Vagina (tissue), 2 donors: Measurements from ENCODE around the gene UBE2F. TPM values are rescaled to one million over a fixed set of nuclear protein-coding genes. Genes with fewer than 3 reads are reported as not detected.
"Not testable (repeated sequence)": the region's sequence is repeated elsewhere in the genome, so short reads cannot be mapped to it uniquely, and the experiment has no call there.

Source experiments
- DNase-seq, 2 donors: peaks; one replicate each; pipeline ENCODE4 v3.0.0-alpha.2; 2017; ENCODE audit errors: extremely low spot score in 2 of 2
- H3K27ac ChIP-seq: fragments of 200-600 bp; sonication (generic); one replicate; pipeline ENCODE4 v1.5.1; 2019
- H3K27me3 ChIP-seq: fragments of 200-600 bp; sonication (generic); one replicate; pipeline ENCODE4 v1.5.1; 2019
- H3K36me3 ChIP-seq, 2 donors: fragments of 200-600 bp; sonication (generic); one replicate each; pipeline ENCODE4 v1.5.1; 2017 to 2019
- H3K4me1 ChIP-seq: fragments of 200-600 bp; sonication (generic); one replicate; pipeline ENCODE4 v1.5.1; 2019
- H3K4me3 ChIP-seq, 2 donors: fragments of 200-600 bp; sonication (generic); 1 replicate in 1 of 2; 2 replicates in 1 of 2; pipeline ENCODE4 v1.5.1; 2016 to 2019
- H3K9me3 ChIP-seq: fragments of 200-600 bp; sonication (generic); one replicate; pipeline ENCODE4 v1.5.1; 2019
- POLR2A ChIP-seq, 2 donors: fragments of 450-650 bp; IDR thresholded peaks; one replicate each; pipeline ENCODE4 v1.6.1; 2017; ENCODE audit warnings: antibody characterized with exemption in 2 of 2, mild to moderate bottlenecking in 2 of 2, moderate library complexity in 2 of 2
- POLR2AphosphoS5 ChIP-seq, 2 donors: sonication (generic); formaldehyde crosslinking; IDR thresholded peaks; one replicate each; pipeline ENCODE4 v1.9.0; 2017; ENCODE audit warnings: antibody characterized with exemption in 2 of 2, mild to moderate bottlenecking in 2 of 2, low read depth in 1 of 2; ENCODE audit not compliant: insufficient read depth in 1 of 2
- intact Hi-C: fragments of 100-400 bp; cut with DNase I; formaldehyde crosslinking; loops from one replicate; pipeline ENCODE4 v1.15.1; 2023
- total RNA-seq: library from RNA; depleted of rRNA; stranded (reverse); fragments of >200 nt; gene quantifications from one replicate; pipeline ENCODE4 v1.2.3, GENCODE V29; 2016
- TF ChIP-seq, protein P1 (sequence below), 3 experiments: fragments of 450-650 bp in 2 of 3; fragments of 200-600 bp in 1 of 3; sonication (generic) in 1 of 3; IDR thresholded peaks; one replicate each; pipeline ENCODE4 v1.5.1; 2017 to 2019; ENCODE audit warnings: antibody characterized with exemption in 3 of 3, mild to moderate bottlenecking in 2 of 3, moderate library complexity in 2 of 3

Gene UBE2F
- total RNA-seq, 1 donor from 2014 or later = 57.0 TPM

DNA sequence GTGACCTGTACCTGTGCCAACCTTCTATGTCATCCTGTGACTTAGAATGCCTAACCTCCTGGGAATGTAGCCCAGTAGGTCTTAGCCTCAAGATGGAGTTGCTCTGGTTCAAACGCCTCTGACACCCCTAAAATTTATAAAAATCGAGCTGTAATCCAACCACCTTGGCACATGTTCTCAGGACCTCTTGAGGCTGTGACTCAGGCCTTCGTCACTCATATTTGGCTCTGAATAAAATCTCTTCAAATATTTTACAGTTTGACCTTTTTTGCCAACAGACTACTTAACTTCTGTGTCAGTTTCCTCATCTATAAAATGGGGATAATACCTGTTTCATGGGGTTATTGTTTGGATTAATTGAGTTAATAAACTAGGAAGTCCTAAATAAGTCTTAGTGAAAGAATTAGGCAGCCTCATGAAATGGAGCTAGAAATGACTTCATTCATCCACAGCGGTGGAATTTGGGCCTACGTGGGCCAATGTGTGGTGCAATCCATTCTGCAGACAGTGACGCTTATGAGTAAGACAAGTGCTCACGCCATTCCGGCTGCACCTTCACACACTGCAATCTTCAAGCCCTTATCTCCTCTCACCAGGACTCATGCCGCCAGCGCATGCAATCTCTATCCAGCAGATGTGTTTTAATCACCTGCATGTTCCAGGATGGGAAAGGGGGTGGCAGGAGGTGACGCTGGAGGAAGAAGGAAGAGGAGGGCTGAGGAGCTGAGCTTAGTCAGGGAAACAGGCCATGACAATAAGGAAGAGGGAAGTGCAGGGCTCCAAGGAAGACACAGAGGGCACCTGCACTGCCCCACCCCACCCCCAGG is 2.0 kb upstream of the UBE2F start:
- intact Hi-C loops = no loop called here
- Histone ChIP-seq H3K4me3 (no peak overlapping the region), H3K27ac (no peak overlapping the region), H3K27me3 (no peaks in the 10 kb centered on the region), H3K36me3 (no peaks in the 10 kb centered on the region), H3K4me1 (peaks cover 33% of the 10 kb centered on the region), H3K9me3 (peaks cover 4% of the 10 kb centered on the region)
- TF ChIP-seq POLR2AphosphoS5 (IDR thresholded peaks at IDR 0.05; ENCODE audit: insufficient read depth in 1 of 2, low read depth in 1 of 2) = no peak
- TF ChIP-seq, protein P1, sequence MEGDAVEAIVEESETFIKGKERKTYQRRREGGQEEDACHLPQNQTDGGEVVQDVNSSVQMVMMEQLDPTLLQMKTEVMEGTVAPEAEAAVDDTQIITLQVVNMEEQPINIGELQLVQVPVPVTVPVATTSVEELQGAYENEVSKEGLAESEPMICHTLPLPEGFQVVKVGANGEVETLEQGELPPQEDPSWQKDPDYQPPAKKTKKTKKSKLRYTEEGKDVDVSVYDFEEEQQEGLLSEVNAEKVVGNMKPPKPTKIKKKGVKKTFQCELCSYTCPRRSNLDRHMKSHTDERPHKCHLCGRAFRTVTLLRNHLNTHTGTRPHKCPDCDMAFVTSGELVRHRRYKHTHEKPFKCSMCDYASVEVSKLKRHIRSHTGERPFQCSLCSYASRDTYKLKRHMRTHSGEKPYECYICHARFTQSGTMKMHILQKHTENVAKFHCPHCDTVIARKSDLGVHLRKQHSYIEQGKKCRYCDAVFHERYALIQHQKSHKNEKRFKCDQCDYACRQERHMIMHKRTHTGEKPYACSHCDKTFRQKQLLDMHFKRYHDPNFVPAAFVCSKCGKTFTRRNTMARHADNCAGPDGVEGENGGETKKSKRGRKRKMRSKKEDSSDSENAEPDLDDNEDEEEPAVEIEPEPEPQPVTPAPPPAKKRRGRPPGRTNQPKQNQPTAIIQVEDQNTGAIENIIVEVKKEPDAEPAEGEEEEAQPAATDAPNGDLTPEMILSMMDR (IDR thresholded peaks at IDR 0.05) = no peak
- no peak for TF ChIP-seq POLR2A (IDR thresholded peaks at IDR 0.05)
- DNase-seq = no peak

DNA sequence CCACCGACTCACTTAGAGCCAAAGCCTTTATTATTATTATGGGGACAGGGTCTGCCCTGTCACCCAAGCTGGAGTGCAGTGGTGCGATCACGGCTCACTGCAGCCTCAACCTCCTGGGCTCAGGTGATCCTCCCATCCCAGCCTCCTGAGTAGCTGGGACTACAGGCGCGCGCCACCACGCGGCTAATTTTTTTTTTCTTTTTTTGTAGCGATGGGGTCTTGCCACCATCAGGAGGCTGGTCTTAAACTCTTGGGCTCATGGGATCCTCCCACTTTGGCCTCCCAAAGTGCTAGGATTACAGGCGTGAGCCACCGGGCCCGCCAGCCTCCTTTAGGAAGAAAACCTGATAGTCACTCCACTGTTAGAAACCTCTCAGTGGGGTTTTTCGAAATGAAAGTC is 970 bp upstream of the UBE2F start:
- H3K27me3 ChIP-seq, DNase-seq, H3K36me3 ChIP-seq, intact Hi-C loops, H3K9me3 ChIP-seq, H3K27ac ChIP-seq: not testable (repeated sequence)
- peaks cover 33% of the 10 kb centered on the region for H3K4me1 ChIP-seq
- peak overlapping the region; percentile 59 to 60 for H3K4me3 ChIP-seq

DNA sequence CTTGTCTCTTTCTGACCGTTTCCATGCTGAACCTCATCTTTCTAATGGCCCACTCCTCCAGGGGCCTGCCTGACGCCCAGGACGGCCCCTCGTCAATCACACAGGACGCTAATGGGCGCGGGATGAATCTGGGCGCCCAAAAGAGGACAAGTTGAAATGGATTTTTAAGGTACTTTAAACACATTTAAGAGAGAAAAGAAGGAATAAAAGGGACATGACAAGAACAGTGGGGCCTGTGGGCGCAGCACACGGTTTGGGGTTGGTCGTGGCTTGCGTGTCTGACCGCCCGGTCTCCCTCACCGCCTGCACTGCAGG is 607 bp upstream of the UBE2F start:
- TF ChIP-seq POLR2AphosphoS5 (IDR thresholded peaks at IDR 0.05; ENCODE audit: insufficient read depth in 1 of 2, low read depth in 1 of 2) = no peak
- TF ChIP-seq, protein P1 (IDR thresholded peaks at IDR 0.05) = no peak
- no peak for TF ChIP-seq POLR2A (IDR thresholded peaks at IDR 0.05)
- peak overlapping the region; percentile 59 to 60 for H3K4me3 ChIP-seq
- peaks cover 4% of the 10 kb centered on the region for H3K9me3 ChIP-seq
- DNase-seq = no peak
- intact Hi-C loops = no loop called here
- H3K27ac ChIP-seq = peak overlapping the region; percentile 38
- no peaks in the 10 kb centered on the region for H3K27me3 ChIP-seq
- H3K4me1 ChIP-seq = peaks cover 33% of the 10 kb centered on the region
- no peaks in the 10 kb centered on the region for H3K36me3 ChIP-seq

DNA sequence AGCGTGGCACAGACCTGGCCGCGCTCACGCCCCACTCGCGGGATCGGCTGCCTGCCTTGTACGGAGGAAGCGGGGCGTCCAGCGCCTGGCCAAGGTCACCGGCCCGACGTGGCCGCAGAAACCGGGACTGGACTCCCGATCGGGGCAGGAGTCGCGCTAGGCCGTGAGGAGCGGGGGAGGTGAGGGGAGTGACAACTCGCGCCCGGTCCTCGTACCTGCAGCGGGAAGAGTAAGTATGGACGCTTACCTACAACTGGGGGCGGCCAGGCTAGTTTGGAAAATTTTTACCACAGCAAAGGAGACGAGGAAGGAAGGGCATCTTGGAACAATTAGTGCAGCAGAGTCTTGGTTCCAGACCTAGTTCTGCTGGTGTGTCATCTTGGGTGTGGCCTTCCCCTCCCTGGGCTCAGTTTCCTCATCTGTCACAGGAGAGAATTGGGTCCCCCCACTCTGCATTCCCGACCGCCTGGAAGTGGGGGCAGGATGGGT is 693 bp downstream of the UBE2F start:
- Histone ChIP-seq H3K4me3 (peak overlapping the region; percentile 59 to 60), H3K27me3 (no peaks in the 10 kb centered on the region), H3K9me3 (no peaks in the 10 kb centered on the region), H3K27ac (peak overlapping the region; percentile 49), H3K36me3 (no peaks in the 10 kb centered on the region), H3K4me1 (peaks cover 33% of the 10 kb centered on the region)
- intact Hi-C loops = no loop called here
- TF ChIP-seq POLR2AphosphoS5 (IDR thresholded peaks at IDR 0.05; ENCODE audit: insufficient read depth in 1 of 2, low read depth in 1 of 2) = no peak
- TF ChIP-seq, protein P1 (IDR thresholded peaks at IDR 0.05) = no peak
- TF ChIP-seq POLR2A (IDR thresholded peaks at IDR 0.05) = no peak
- DNase-seq = no peak

DNA sequence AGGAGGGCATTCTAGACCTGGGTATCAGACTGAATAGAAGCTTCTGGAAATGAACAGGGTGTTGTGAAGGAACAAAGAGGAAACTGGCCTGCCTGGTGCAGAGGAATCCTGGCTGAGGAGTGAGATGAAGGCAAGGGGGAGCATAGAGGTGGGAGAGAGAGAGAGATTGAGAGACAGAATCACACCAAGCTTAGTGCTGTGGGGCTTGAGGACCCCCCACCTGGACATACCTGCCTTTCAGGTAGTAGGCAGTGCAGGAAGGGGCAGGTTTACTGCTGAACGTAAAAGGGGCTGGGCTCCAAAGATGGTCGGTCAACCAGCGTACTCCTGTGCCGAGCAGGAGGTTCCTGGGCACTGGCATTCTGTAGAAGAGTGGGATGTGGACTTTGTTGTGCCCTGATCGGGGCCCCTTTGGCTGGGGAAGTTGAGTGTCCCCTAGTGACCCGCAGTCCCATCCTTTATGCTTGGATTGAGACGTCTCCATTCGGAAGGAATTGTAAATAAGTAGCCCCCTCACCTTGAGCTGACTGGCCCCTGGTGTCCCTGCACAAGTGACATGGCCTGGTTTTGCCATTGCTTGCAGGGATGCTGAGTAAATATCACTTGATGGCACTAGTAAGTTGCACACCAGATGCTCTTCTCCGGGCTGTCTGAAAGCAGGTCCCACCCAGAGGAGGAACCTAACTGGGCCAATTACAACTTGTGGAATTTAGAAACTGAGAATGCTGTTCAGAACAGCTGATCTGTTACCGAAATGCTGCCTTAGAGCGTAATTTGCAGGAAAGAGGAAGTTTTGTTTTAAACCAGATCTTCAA is 1.4 kb downstream of the UBE2F start:
- no peaks in the 10 kb centered on the region for H3K9me3 ChIP-seq
- intact Hi-C loops = no loop called here

More for the DNA sequence above, 1.4 kb downstream of the UBE2F start:
- Histone ChIP-seq H3K36me3 (no peaks in the 10 kb centered on the region), H3K27ac (peak overlapping the region; percentile 49), H3K4me3 (peak overlapping the region; percentile 59 to 60), H3K27me3 (no peaks in the 10 kb centered on the region), H3K4me1 (peaks cover 33% of the 10 kb centered on the region)
- no peak for DNase-seq
- peak in 1 of 2 donors; percentile 43 for TF ChIP-seq POLR2AphosphoS5 (IDR thresholded peaks at IDR 0.05; ENCODE audit: insufficient read depth in 1 of 2, low read depth in 1 of 2)
- TF ChIP-seq, protein P1 (IDR thresholded peaks at IDR 0.05) = no peak
